HG02970 (cell line): ENCODE measurements around the gene VAPB.

Experiments
- ATAC-seq: cut with Tn5 transposase; IDR thresholded peaks from one replicate; pipeline ENCODE4 v1.9.1; 2021; ENCODE audit warnings: mild to moderate bottlenecking, moderate library complexity, moderate number of reproducible peaks; ENCODE audit not compliant: unreplicated experiment, low FRiP score

VAPB gene

GRCh38 chr20:58473453-58474425 is 84.7 kb downstream of the VAPB start:
- no peak for ATAC-seq

- no peak for ATAC-seq
These were observed 86.4 kb downstream of the VAPB start for GRCh38 chr20:58475466-58475865.

- ATAC-seq = no peak
These were observed 89.2 kb downstream of the VAPB start for GRCh38 chr20:58478141-58478805.

GRCh38 chr20:58479726-58480440 is 90.9 kb downstream of the VAPB start:
- no peak for ATAC-seq

- no peak for ATAC-seq
These were observed 91.7 kb downstream of the VAPB start for GRCh38 chr20:58480551-58481336.

GRCh38 chr20:58481481-58482021 is 92.5 kb downstream of the VAPB start:
- ATAC-seq = no peak

- ATAC-seq = no peak
These were observed 93.4 kb downstream of the VAPB start for GRCh38 chr20:58482416-58482815.

GRCh38 chr20:58483051-58483450 is 94.0 kb downstream of the VAPB start:
- ATAC-seq = no peak

- no peak for ATAC-seq
These were observed 94.4 kb downstream of the VAPB start for GRCh38 chr20:58483470-58483869.

- no peak for ATAC-seq
These were observed 96.4 kb downstream of the VAPB start for GRCh38 chr20:58485393-58485792.

GRCh38 chr20:58486207-58486606 is 97.2 kb downstream of the VAPB start:
- no peak for ATAC-seq

GRCh38 chr20:58492074-58492718 is 103.2 kb downstream of the VAPB start:
- ATAC-seq = no peak

- no peak for ATAC-seq
These were observed 103.9 kb downstream of the VAPB start for GRCh38 chr20:58492795-58493524.

- no peak for ATAC-seq
These were observed 106.0 kb downstream of the VAPB start for GRCh38 chr20:58494923-58495622.

GRCh38 chr20:58495623-58496428 is 106.8 kb downstream of the VAPB start:
- no peak for ATAC-seq

- ATAC-seq = no peak
These were observed 107.4 kb downstream of the VAPB start for GRCh38 chr20:58496429-58496769.

- no peak for ATAC-seq
These were observed 108.1 kb downstream of the VAPB start for GRCh38 chr20:58497076-58497641.
